ENCODE data around the gene AKT1S1. TPM values are rescaled to one million over a fixed set of nuclear protein-coding genes. Genes with fewer than 3 reads are reported as not detected.

Gene AKT1S1
- total RNA-seq, 3 donors from 2014 or later (not counting 1 experiment from before 2014, with no cell fraction given): 12.8 to 17.8 (median 16.1) TPM

- H3K4me3 ChIP-seq (ENCODE audit: low read length): no peak overlapping the region
- DNase-seq (no peak), ATAC-seq (no peak)
- Mint-ChIP-seq H3K27me3 (ENCODE audit: low read depth in 2 of 2) (no peaks in the 10 kb centered on the region), H3K27ac (peak overlapping the region in 1 of 2 donors; percentile 40), H3K9me3 (no peaks in the 10 kb centered on the region), H3K4me3 (no peak overlapping the region), H3K36me3 (no peaks in the 10 kb centered on the region), H3K4me1 (peaks cover 0 to under 1% of the 10 kb centered on the region in 2 donors)
- intact Hi-C loops (cut with micrococcal nuclease): no loop called here
- TF ChIP-seq CTCF (IDR thresholded peaks at IDR 0.05): no peak
- H3K27ac ChIP-seq (ENCODE audit: low read length): no peak overlapping the region
- H3K4me1 ChIP-seq (ENCODE audit: control insufficient read depth, insufficient read depth, low read length): peaks cover 4% of the 10 kb centered on the region
- WGBS (ENCODE audit: insufficient coverage): 92% methylated on average over 5 of the region's 5 CpGs
- H3K36me3 ChIP-seq (ENCODE audit: control insufficient read depth, insufficient read depth, low read length): peaks cover 28% of the 10 kb centered on the region
- no peaks in the 10 kb centered on the region for H3K9me3 ChIP-seq (ENCODE audit: control insufficient read depth, insufficient read depth, low read length)
- no peaks in the 10 kb centered on the region for H3K27me3 ChIP-seq (ENCODE audit: control insufficient read depth, insufficient read depth, low read length)
These were observed 19.4 kb downstream of the AKT1S1 start for GRCh38 chr19:49857838-49858087.

- 96% methylated on average over 26 of the region's 26 CpGs for WGBS (ENCODE audit: insufficient coverage)
- no peak overlapping the region for H3K4me3 Mint-ChIP-seq
- H3K27ac Mint-ChIP-seq: no peak overlapping the region
- DNase-seq (no peak), ATAC-seq (no peak)
- H3K36me3 Mint-ChIP-seq: no peaks in the 10 kb centered on the region
- Histone ChIP-seq H3K9me3 (ENCODE audit: control insufficient read depth, insufficient read depth, low read length) (no peaks in the 10 kb centered on the region), H3K4me3 (ENCODE audit: low read length) (no peak overlapping the region), H3K27me3 (ENCODE audit: control insufficient read depth, insufficient read depth, low read length) (no peaks in the 10 kb centered on the region), H3K4me1 (ENCODE audit: control insufficient read depth, insufficient read depth, low read length) (peaks cover 9% of the 10 kb centered on the region), H3K27ac (ENCODE audit: low read length) (no peak overlapping the region), H3K36me3 (ENCODE audit: control insufficient read depth, insufficient read depth, low read length) (peaks cover 25% of the 10 kb centered on the region)
- TF ChIP-seq CTCF (IDR thresholded peaks at IDR 0.05): no peak
- peaks cover 5 to 6% of the 10 kb centered on the region in 2 donors for H3K4me1 Mint-ChIP-seq
- intact Hi-C loops (cut with micrococcal nuclease): no loop called here
- no peaks in the 10 kb centered on the region for H3K9me3 Mint-ChIP-seq
- H3K27me3 Mint-ChIP-seq (ENCODE audit: low read depth in 2 of 2): no peaks in the 10 kb centered on the region
These were observed 19.9 kb downstream of the AKT1S1 start for GRCh38 chr19:49857061-49857837.

- no peaks in the 10 kb centered on the region for H3K36me3 Mint-ChIP-seq
- DNase-seq (no peak), ATAC-seq (no peak)
- intact Hi-C loops (cut with micrococcal nuclease): no loop called here
- Histone ChIP-seq H3K27ac (ENCODE audit: low read length) (no peak overlapping the region), H3K4me1 (ENCODE audit: control insufficient read depth, insufficient read depth, low read length) (peaks cover 15% of the 10 kb centered on the region), H3K36me3 (ENCODE audit: control insufficient read depth, insufficient read depth, low read length) (peaks cover 22% of the 10 kb centered on the region), H3K9me3 (ENCODE audit: control insufficient read depth, insufficient read depth, low read length) (no peaks in the 10 kb centered on the region), H3K4me3 (ENCODE audit: low read length) (no peak overlapping the region), H3K27me3 (ENCODE audit: control insufficient read depth, insufficient read depth, low read length) (no peaks in the 10 kb centered on the region)
- WGBS (ENCODE audit: insufficient coverage): 93% methylated on average over 18 of the region's 18 CpGs
- H3K27ac Mint-ChIP-seq: no peak overlapping the region
- H3K9me3 Mint-ChIP-seq: no peaks in the 10 kb centered on the region
- H3K4me3 Mint-ChIP-seq: no peak overlapping the region
- no peak for TF ChIP-seq CTCF (IDR thresholded peaks at IDR 0.05)
- no peaks in the 10 kb centered on the region for H3K27me3 Mint-ChIP-seq (ENCODE audit: low read depth in 2 of 2)
- H3K4me1 Mint-ChIP-seq: peaks cover 9 to 12% of the 10 kb centered on the region in 2 donors
These were observed 20.6 kb downstream of the AKT1S1 start for GRCh38 chr19:49856574-49857021.

Measured in natural killer cell (primary cell).